HepG2 (cell line): ENCODE measurements around the gene CMTM1. TPM values are rescaled to one million over a fixed set of nuclear protein-coding genes. Genes with fewer than 3 reads are reported as not detected.

ENCODE experiments used
- ARHGAP35 ChIP-seq: sonication (generic); formaldehyde crosslinking; IDR thresholded peaks from 2 replicates; pipeline ENCODE4 v1.9.0; 2022; ENCODE audit warnings: mild to moderate bottlenecking, inconsistent platforms, moderate library complexity, missing genetic modification reagents, borderline replicate concordance
- BRCA1 ChIP-seq: sonication (generic); formaldehyde crosslinking; IDR thresholded peaks from 2 replicates; pipeline ENCODE4 v1.4.0; 2020; ENCODE audit warnings: missing genetic modification reagents
- IRF2 ChIP-seq: IDR thresholded peaks from 2 replicates; pipeline ENCODE4 v1.6.1; 2018; ENCODE audit warnings: missing genetic modification reagents, missing compliant biosample characterization
- MNT ChIP-seq: fragments of 450-650 bp; IDR thresholded peaks from 2 replicates; pipeline ENCODE4 v1.6.1; 2016
- MTF2 ChIP-seq: sonication (generic); formaldehyde crosslinking; IDR thresholded peaks from 2 replicates; pipeline ENCODE4 v1.5.0; 2020; ENCODE audit warnings: missing genetic modification reagents, borderline replicate concordance
- NFE2L1 ChIP-seq: sonication (generic); formaldehyde crosslinking; IDR thresholded peaks from 2 replicates; pipeline ENCODE4 v1.4.0; 2020; ENCODE audit warnings: missing genetic modification reagents, mild to moderate bottlenecking, borderline replicate concordance
- NFE2L2 ChIP-seq: fragments of 150-350 bp; IDR thresholded peaks from 2 replicates; pipeline ENCODE4 v1.6.1; 2014; ENCODE audit warnings: low read length
- NFIC ChIP-seq: IDR thresholded peaks from 2 replicates; pipeline ENCODE4 v1.6.1; 2012; ENCODE audit warnings: mild to moderate bottlenecking, low read length, inconsistent platforms
- NKX3-1 ChIP-seq: sonication (generic); formaldehyde crosslinking; IDR thresholded peaks from 2 replicates; pipeline ENCODE4 v1.5.0; 2020; ENCODE audit warnings: missing genetic modification reagents
- PHF5A ChIP-seq: IDR thresholded peaks from one replicate; pipeline ENCODE4 v1.6.1; 2018; ENCODE audit warnings: low read depth, missing genetic modification reagents; ENCODE audit not compliant: unreplicated experiment
- POLR2AphosphoS5 ChIP-seq: IDR thresholded peaks from 2 replicates; pipeline ENCODE4 v1.6.1; 2012; ENCODE audit warnings: low read depth, low read length
- REL ChIP-seq: sonication (generic); formaldehyde crosslinking; conservative IDR thresholded peaks from 2 replicates; pipeline ENCODE4 v1.8.0; 2022; ENCODE audit warnings: mild to moderate bottlenecking, missing genetic modification reagents, moderate library complexity
- REST ChIP-seq, 2 experiments: IDR thresholded peaks; 2 replicates each; pipeline ENCODE4 v1.6.1; 2011 to 2012; ENCODE audit warnings: low read length in 2 of 2, borderline replicate concordance in 1 of 2, low read depth in 1 of 2, mild to moderate bottlenecking in 1 of 2, moderate library complexity in 1 of 2
- SIN3A ChIP-seq: IDR thresholded peaks from 2 replicates; pipeline ENCODE4 v1.6.1; 2011; ENCODE audit warnings: low read depth, mild to moderate bottlenecking, control low read depth, low read length, borderline replicate concordance
- SP5 ChIP-seq: IDR thresholded peaks from 2 replicates; pipeline ENCODE4 v1.6.1; 2016; ENCODE audit warnings: low read depth, borderline replicate concordance
- SUZ12 ChIP-seq: fragments of 150-350 bp; IDR thresholded peaks from 2 replicates; pipeline ENCODE4 v1.6.1; 2014; ENCODE audit warnings: low read depth, low read length
- THYN1 ChIP-seq: sonication (generic); formaldehyde crosslinking; IDR thresholded peaks from 2 replicates; pipeline ENCODE4 v1.8.1; 2023; ENCODE audit warnings: low read depth, mild to moderate bottlenecking, moderate library complexity, missing genetic modification reagents, borderline replicate concordance
- YY1 ChIP-seq: IDR thresholded peaks from 2 replicates; pipeline ENCODE4 v1.6.1; 2011; ENCODE audit warnings: low read length, low read depth, moderate library complexity, mild to moderate bottlenecking; ENCODE audit not compliant: insufficient read depth, insufficient replicate concordance
- ZFP36L2 ChIP-seq: sonication (generic); formaldehyde crosslinking; IDR thresholded peaks from 2 replicates; pipeline ENCODE4 v1.4.0; 2020; ENCODE audit warnings: missing genetic modification reagents
- ZKSCAN8 ChIP-seq: IDR thresholded peaks from 2 replicates; pipeline ENCODE4 v1.6.1; 2016; ENCODE audit warnings: borderline replicate concordance, missing genetic modification reagents, missing compliant biosample characterization
- ZNF205 ChIP-seq: IDR thresholded peaks from 2 replicates; pipeline ENCODE4 v1.6.1; 2018; ENCODE audit warnings: missing biosample characterization, missing genetic modification reagents
- ZNF569 ChIP-seq: sonication (generic); formaldehyde crosslinking; IDR thresholded peaks from 2 replicates; pipeline ENCODE4 v1.5.0; 2020; ENCODE audit warnings: mild to moderate bottlenecking, missing genetic modification reagents, moderate library complexity, borderline replicate concordance
- ZNF572 ChIP-seq: sonication (generic); formaldehyde crosslinking; IDR thresholded peaks from 2 replicates; pipeline ENCODE4 v1.5.1; 2020; ENCODE audit warnings: mild to moderate bottlenecking, missing genetic modification reagents
- ZSCAN12 ChIP-seq: sonication (generic); formaldehyde crosslinking; IDR thresholded peaks from 2 replicates; pipeline ENCODE4 v1.9.0; 2021; ENCODE audit warnings: mild to moderate bottlenecking, missing genetic modification reagents
- polyA plus RNA-seq, 8 experiments: library from polyadenylated mRNA; depleted of rRNA in 3 of 8; stranded (reverse) in 7 of 8; unstranded in 1 of 8; fragments of >200 nt; fragmentation: Illumina TruSeq in 4 of 8; extraction: Trizol in 4 of 8; gene quantifications; 2 replicates each; pipeline versions ENCODE4 v1.2.1 to v1.2.3, GENCODE V29; 2011 to 2016; ENCODE audit warnings: low read depth in 4 of 8, missing spikeins in 1 of 8, mixed read lengths in 1 of 8; ENCODE audit not compliant: insufficient read depth in 1 of 8
- total RNA-seq, 5 experiments: library from RNA; depleted of rRNA; stranded (reverse); fragments of >200 nt; fragmentation: Illumina TruSeq; extraction: Trizol; gene quantifications; 2 replicates each; pipeline ENCODE4 v1.2.3, GENCODE V29; 2016; ENCODE audit warnings: low read depth in 1 of 5

The CMTM1 gene
- total and polyA plus RNA-seq, 2 of the 13 experiments (the other 11 are each of a cell fraction or from before 2014, with no cell fraction given), result 1.7 to 2.9 TPM

GRCh38 chr16:66608241-66609138 lies 42.3 kb downstream of the CMTM1 start (continued):
- TF ChIP-seq YY1 (peak; percentile 76), ZKSCAN8 (CRISPR knock-in tag) (peak; percentile 68; the same call in 1 of the 2 replicates), NFE2L2 (0 out of 2 replicates have a peak, but pooled peaks have one; percentile 35), ZNF572 (CRISPR knock-in tag) (no peak), NFIC (no peak), NFE2L1 (CRISPR knock-in tag) (no peak), SIN3A (no peak), THYN1 (CRISPR knock-in tag) (no peak), MTF2 (CRISPR knock-in tag) (0 out of 2 replicates have a peak, but pooled peaks have one; percentile 52), ZFP36L2 (CRISPR knock-in tag) (no peak), BRCA1 (peak; percentile 90), REST (IDR thresholded peaks at IDR 0.05; ENCODE audit: borderline replicate concordance in 1 of 2, low read depth in 1 of 2, low read length in 2 of 2) (no peak), ZNF569 (no peak), ARHGAP35 (CRISPR knock-in tag) (peak; percentile 77; the same call in 1 of the 2 replicates), ZSCAN12 (CRISPR knock-in tag) (no peak), REL (CRISPR knock-in tag) (no peak), IRF2 (CRISPR knock-in tag) (peak; percentile 86), NKX3-1 (CRISPR knock-in tag) (0 out of 2 replicates have a peak, but pooled peaks have one; percentile 42), MNT (peak; percentile 74), POLR2AphosphoS5 (no peak), SUZ12 (no peak), PHF5A (CRISPR knock-in tag) (peak; percentile 43), ZNF205 (CRISPR knock-in tag) (peak; percentile 89), SP5 (CRISPR knock-in tag) (no peak)
